ENCODE results near the gene SCARB2.
"Not testable (repeated sequence)": the region's sequence is repeated elsewhere in the genome, so short reads cannot be mapped to it uniquely, and the experiment has no call there.

Gene SCARB2

GRCh38 chr4:76252271-76252653, 38.6 kb upstream of the SCARB2 start:
- no peak for TF ChIP-seq CTCF (IDR thresholded peaks at IDR 0.05; ENCODE audit: control insufficient read depth, insufficient read depth, low read depth, low read length, missing control alignments)

GRCh38 chr4:76251441-76252270, 38.0 kb upstream of the SCARB2 start, which contains the start of gene FAM47E:
TSS of gene FAM47E (plus strand) at chr4:76251721. CDS start at chr4:76251747, 26 bp downstream.
- no peak for TF ChIP-seq CTCF (IDR thresholded peaks at IDR 0.05; ENCODE audit: control insufficient read depth, insufficient read depth, low read depth, low read length, missing control alignments)
- peak within 1 kb of the TSS; percentile 35 for H3K4me3 ChIP-seq (ENCODE audit: control insufficient read depth, low read depth, low read length)
- DNase-seq (ENCODE audit: low read depth), result no peak

More at GRCh38 chr4:76252271-76252653, 38.6 kb upstream of the SCARB2 start:
- no peak for DNase-seq (ENCODE audit: low read depth)
- no peak overlapping the region for H3K4me3 ChIP-seq (ENCODE audit: control insufficient read depth, low read depth, low read length)

GRCh38 chr4:76250962-76251361, 37.3 kb upstream of the SCARB2 start:
- no peak for TF ChIP-seq CTCF (IDR thresholded peaks at IDR 0.05; ENCODE audit: control insufficient read depth, insufficient read depth, low read depth, low read length, missing control alignments)
- DNase-seq (ENCODE audit: low read depth), result no peak
- H3K4me3 ChIP-seq (ENCODE audit: control insufficient read depth, low read depth, low read length), result peak overlapping the region; percentile 35; the same call in 1 of the 2 replicates

DNA sequence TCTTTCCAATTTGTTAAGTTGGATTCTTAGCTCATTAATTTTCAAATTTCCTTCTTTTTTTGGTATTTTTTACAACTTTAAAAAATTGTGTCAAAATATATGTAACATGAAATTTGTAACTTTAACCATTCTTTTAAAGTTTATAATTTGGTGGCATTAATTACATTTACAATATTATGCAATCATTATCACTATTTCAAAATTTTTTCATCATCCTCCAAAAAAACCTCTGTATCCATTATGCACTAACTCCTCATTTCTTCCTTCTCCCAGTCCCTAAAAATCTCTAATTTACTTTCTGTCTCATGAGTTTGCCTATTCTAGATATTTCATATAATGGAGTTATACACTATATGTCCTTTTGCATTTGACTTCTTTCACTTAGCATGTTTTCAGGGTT, 33.2 kb upstream of the SCARB2 start:
- no peak for TF ChIP-seq CTCF (IDR thresholded peaks at IDR 0.05; ENCODE audit: control insufficient read depth, insufficient read depth, low read depth, low read length, missing control alignments)
- no peak for DNase-seq (ENCODE audit: low read depth)

GRCh38 chr4:76246025-76246424, 32.4 kb upstream of the SCARB2 start:
- DNase-seq (ENCODE audit: low read depth), result no peak
- H3K4me3 ChIP-seq (ENCODE audit: control insufficient read depth, low read depth, low read length), result no peak overlapping the region
- TF ChIP-seq CTCF (IDR thresholded peaks at IDR 0.05; ENCODE audit: control insufficient read depth, insufficient read depth, low read depth, low read length, missing control alignments), result no peak

More for the DNA sequence above, 33.2 kb upstream of the SCARB2 start:
- no peak overlapping the region for H3K4me3 ChIP-seq (ENCODE audit: control insufficient read depth, low read depth, low read length)

DNA sequence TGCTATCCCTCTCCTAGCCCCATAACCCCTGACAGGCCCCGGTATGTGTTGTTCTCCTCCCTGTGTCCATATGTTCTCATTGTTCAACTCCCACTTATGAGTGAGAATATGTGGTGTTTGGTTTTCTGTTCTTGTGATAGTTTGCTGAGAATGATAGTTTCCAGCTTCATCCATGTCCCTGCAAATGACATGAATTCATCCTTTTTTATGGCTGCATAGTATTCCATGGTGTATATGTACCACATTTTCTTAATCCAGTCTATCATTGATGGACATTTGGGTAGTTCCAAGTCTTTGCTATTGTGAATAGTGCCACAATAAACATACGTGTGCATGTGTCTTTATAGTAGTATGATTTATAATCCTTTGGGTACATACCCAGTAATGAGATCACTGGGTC, 30.3 kb upstream of the SCARB2 start:
- not testable (repeated sequence) for DNase-seq (ENCODE audit: low read depth); H3K4me3 ChIP-seq (ENCODE audit: control insufficient read depth, low read depth, low read length)

GRCh38 chr4:76240236-76240635, 26.6 kb upstream of the SCARB2 start:
- no peak for DNase-seq (ENCODE audit: low read depth)
- no peak overlapping the region for H3K4me3 ChIP-seq (ENCODE audit: control insufficient read depth, low read depth, low read length)
- no peak for TF ChIP-seq CTCF (IDR thresholded peaks at IDR 0.05; ENCODE audit: control insufficient read depth, insufficient read depth, low read depth, low read length, missing control alignments)
